NT2/D1 (cell line): ENCODE measurements around the gene UBE2K.

Source experiments
- DNase-seq: peaks from one replicate; pipeline ENCODE4 v3.0.0-alpha.2; 2011; ENCODE audit warnings: low read depth, low spot score
- H3K27me3 ChIP-seq: 2 replicates; pipeline ENCODE4 v1.6.0; 2011; ENCODE audit warnings: mild to moderate bottlenecking; ENCODE audit not compliant: insufficient read length, insufficient read depth
- H3K36me3 ChIP-seq: 2 replicates; pipeline ENCODE4 v1.6.1; 2011; ENCODE audit warnings: mild to moderate bottlenecking, low read length, mixed read lengths; ENCODE audit not compliant: insufficient read depth, insufficient read length
- H3K4me1 ChIP-seq: 2 replicates; pipeline ENCODE4 v1.5.1; 2011; ENCODE audit not compliant: insufficient read depth, insufficient read length
- H3K4me3 ChIP-seq: 2 replicates; pipeline ENCODE4 v1.5.1; 2011; ENCODE audit warnings: low read depth; ENCODE audit not compliant: insufficient read length
- H3K9ac ChIP-seq: 2 replicates; pipeline ENCODE4 v1.6.0; 2011; ENCODE audit warnings: low read depth; ENCODE audit not compliant: insufficient read length
- H3K9me3 ChIP-seq: 2 replicates; pipeline ENCODE4 v1.5.1; 2011; ENCODE audit warnings: mild to moderate bottlenecking, low read length; ENCODE audit not compliant: insufficient read depth
- SUZ12 ChIP-seq: IDR thresholded peaks from 2 replicates; pipeline ENCODE4 v1.6.1; 2011; ENCODE audit not compliant: insufficient read length, insufficient read depth; ENCODE audit errors: extremely low read depth
- YY1 ChIP-seq: IDR thresholded peaks from 2 replicates; pipeline ENCODE4 v1.6.1; 2011; ENCODE audit not compliant: insufficient read length, insufficient read depth
- ZNF274 ChIP-seq: IDR thresholded peaks from 2 replicates; pipeline ENCODE4 v1.6.1; 2011; ENCODE audit warnings: mild to moderate bottlenecking, low read depth, low read length

The UBE2K gene

GRCh38 chr4:39657465-39657864 lies 40.5 kb upstream of the UBE2K start:
- no peak for TF ChIP-seq YY1
- no peak for TF ChIP-seq ZNF274
- TF ChIP-seq SUZ12 = no peak
- Histone ChIP-seq H3K9me3 (no peaks in the 10 kb centered on the region), H3K4me1 (no peaks in the 10 kb centered on the region), H3K36me3 (no peaks in the 10 kb centered on the region), H3K27me3 (no peaks in the 10 kb centered on the region), H3K4me3 (no peak overlapping the region), H3K9ac (no peak overlapping the region)
- DNase-seq = no peak

GRCh38 chr4:39658756-39659155 lies 39.2 kb upstream of the UBE2K start:
- no peaks in the 10 kb centered on the region for H3K36me3 ChIP-seq
- H3K9ac ChIP-seq = no peak overlapping the region
- DNase-seq = no peak
- no peak overlapping the region for H3K4me3 ChIP-seq
- H3K4me1 ChIP-seq = no peaks in the 10 kb centered on the region
- no peak for TF ChIP-seq YY1
- TF ChIP-seq ZNF274 = no peak
- TF ChIP-seq SUZ12 = no peak
- H3K9me3 ChIP-seq = no peaks in the 10 kb centered on the region
- H3K27me3 ChIP-seq = no peaks in the 10 kb centered on the region

- Histone ChIP-seq H3K27me3 (no peaks in the 10 kb centered on the region), H3K9ac (no peak overlapping the region), H3K36me3 (no peaks in the 10 kb centered on the region), H3K4me3 (no peak overlapping the region), H3K4me1 (no peaks in the 10 kb centered on the region), H3K9me3 (no peaks in the 10 kb centered on the region)
- TF ChIP-seq ZNF274 (no peak), SUZ12 (no peak), YY1 (no peak)
- DNase-seq = no peak
Observed at GRCh38 chr4:39660045-39660444, 37.9 kb upstream of the UBE2K start.

GRCh38 chr4:39660757-39661156 lies 37.2 kb upstream of the UBE2K start:
- no peaks in the 10 kb centered on the region for H3K9me3 ChIP-seq
- no peak for DNase-seq
- H3K9ac ChIP-seq = no peak overlapping the region
- no peak overlapping the region for H3K4me3 ChIP-seq
- no peaks in the 10 kb centered on the region for H3K4me1 ChIP-seq
- H3K36me3 ChIP-seq = no peaks in the 10 kb centered on the region
- TF ChIP-seq SUZ12 (no peak), YY1 (no peak), ZNF274 (no peak)
- H3K27me3 ChIP-seq = no peaks in the 10 kb centered on the region

- no peaks in the 10 kb centered on the region for H3K27me3 ChIP-seq
- no peaks in the 10 kb centered on the region for H3K4me1 ChIP-seq
- TF ChIP-seq SUZ12 = no peak
- no peak overlapping the region for H3K4me3 ChIP-seq
- DNase-seq = no peak
- H3K9ac ChIP-seq = no peak overlapping the region
- H3K9me3 ChIP-seq = no peaks in the 10 kb centered on the region
- H3K36me3 ChIP-seq = no peaks in the 10 kb centered on the region
Observed at GRCh38 chr4:39662683-39663082, 35.3 kb upstream of the UBE2K start.

- Histone ChIP-seq H3K4me3 (no peak overlapping the region), H3K9me3 (no peaks in the 10 kb centered on the region), H3K9ac (no peak overlapping the region), H3K4me1 (no peaks in the 10 kb centered on the region), H3K27me3 (no peaks in the 10 kb centered on the region), H3K36me3 (no peaks in the 10 kb centered on the region)
- no peak for DNase-seq
- TF ChIP-seq SUZ12 (no peak), YY1 (no peak), ZNF274 (no peak)
Observed at GRCh38 chr4:39664828-39665731, 32.9 kb upstream of the UBE2K start.

GRCh38 chr4:39667706-39668105 lies 30.2 kb upstream of the UBE2K start:
- no peak overlapping the region for H3K9ac ChIP-seq
- no peak overlapping the region for H3K4me3 ChIP-seq
- DNase-seq = no peak
- no peaks in the 10 kb centered on the region for H3K9me3 ChIP-seq
- no peak for TF ChIP-seq ZNF274
- no peak for TF ChIP-seq SUZ12
- no peaks in the 10 kb centered on the region for H3K36me3 ChIP-seq
- H3K4me1 ChIP-seq = no peaks in the 10 kb centered on the region
- H3K27me3 ChIP-seq = no peaks in the 10 kb centered on the region
